HG03159 (cell line): ENCODE measurements around the gene COQ8B.
A peak's percentile ranks its signal among the peaks of the same experiment; 100 is the strongest.

Experiments
- ATAC-seq: cut with Tn5 transposase; IDR thresholded peaks from one replicate; pipeline ENCODE4 v1.9.1; 2021; ENCODE audit warnings: mild to moderate bottlenecking, moderate library complexity; ENCODE audit not compliant: unreplicated experiment

COQ8B gene

GRCh38 chr19:40718774-40719391, 2.2 kb upstream of the COQ8B start:
- ATAC-seq = no peak

GRCh38 chr19:40717880-40718773, 1.4 kb upstream of the COQ8B start:
- ATAC-seq = no peak

GRCh38 chr19:40717325-40717879, 716 bp upstream of the COQ8B start:
- no peak for ATAC-seq

GRCh38 chr19:40716031-40716481, 630 bp downstream of the COQ8B start:
- no peak for ATAC-seq

GRCh38 chr19:40714441-40715299, 2.0 kb downstream of the COQ8B start:
- peak; percentile 60 for ATAC-seq

GRCh38 chr19:40713939-40714338, 2.7 kb downstream of the COQ8B start:
- no peak for ATAC-seq

GRCh38 chr19:40709817-40710216, 6.9 kb downstream of the COQ8B start:
- ATAC-seq = no peak

- no peak for ATAC-seq
Measured at GRCh38 chr19:40707615-40708014, 9.1 kb downstream of the COQ8B start.

GRCh38 chr19:40705950-40706619, 10.6 kb downstream of the COQ8B start:
- ATAC-seq = no peak

- ATAC-seq = no peak
Measured at GRCh38 chr19:40705362-40705651, 11.4 kb downstream of the COQ8B start.

- no peak for ATAC-seq
Measured at GRCh38 chr19:40704491-40705361, 12.0 kb downstream of the COQ8B start.

- no peak for ATAC-seq
Measured at GRCh38 chr19:40703029-40703755, 13.5 kb downstream of the COQ8B start.

GRCh38 chr19:40702337-40703012, 14.2 kb downstream of the COQ8B start:
- no peak for ATAC-seq

GRCh38 chr19:40701758-40702157, 14.9 kb downstream of the COQ8B start:
- ATAC-seq = no peak

GRCh38 chr19:40700083-40700482, 16.6 kb downstream of the COQ8B start:
- no peak for ATAC-seq

GRCh38 chr19:40697007-40697406, 19.7 kb downstream of the COQ8B start:
- ATAC-seq = no peak

GRCh38 chr19:40695881-40696280, 20.8 kb downstream of the COQ8B start:
- no peak for ATAC-seq

GRCh38 chr19:40693896-40694295, 22.8 kb downstream of the COQ8B start:
- no peak for ATAC-seq
